Loucy (cell line): ENCODE measurements around the gene CERK.

Experiments
- H2AFZ ChIP-seq: fragments of 200-600 bp; sonication (generic); 2 replicates; pipeline ENCODE4 v1.6.0; 2016; ENCODE audit warnings: antibody characterized with exemption, mild to moderate bottlenecking, low read length, moderate library complexity
- H3F3A ChIP-seq: fragments of 200-600 bp; 2 replicates; pipeline ENCODE4 v1.6.0; 2016; ENCODE audit warnings: antibody characterized with exemption, low read depth, mild to moderate bottlenecking
- H3K27me3 ChIP-seq: fragments of 200-600 bp; sonication (generic); 2 replicates; pipeline ENCODE4 v1.6.1; 2014; ENCODE audit warnings: low read length, mild to moderate bottlenecking; ENCODE audit not compliant: insufficient read depth, poor library complexity, severe bottlenecking
- H3K36me3 ChIP-seq: fragments of 200-600 bp; sonication (generic); 2 replicates; pipeline ENCODE4 v1.6.1; 2016; ENCODE audit warnings: low read length; ENCODE audit not compliant: insufficient read depth
- H3K4me1 ChIP-seq: fragments of 200-600 bp; sonication (generic); 2 replicates; pipeline ENCODE4 v1.5.1; 2014; ENCODE audit warnings: low read length, mild to moderate bottlenecking; ENCODE audit not compliant: insufficient read depth, poor library complexity, severe bottlenecking
- H3K4me2 ChIP-seq: fragments of 200-600 bp; sonication (generic); 2 replicates; pipeline ENCODE4 v1.6.0; 2014; ENCODE audit warnings: antibody characterized with exemption, low read length, low read depth, mild to moderate bottlenecking; ENCODE audit not compliant: poor library complexity, severe bottlenecking
- H3K4me3 ChIP-seq: fragments of 200-600 bp; sonication (generic); 2 replicates; pipeline ENCODE4 v1.5.1; 2014; ENCODE audit warnings: low read length, mild to moderate bottlenecking, mixed read lengths; ENCODE audit not compliant: poor library complexity, severe bottlenecking
- H3K79me2 ChIP-seq: fragments of 200-600 bp; sonication (generic); 2 replicates; pipeline ENCODE4 v1.6.1; 2014; ENCODE audit warnings: low read length; ENCODE audit not compliant: insufficient read depth
- H3K9ac ChIP-seq: fragments of 200-600 bp; sonication (generic); 2 replicates; pipeline ENCODE4 v1.6.0; 2014; ENCODE audit warnings: mild to moderate bottlenecking, low read depth, low read length, moderate library complexity; ENCODE audit not compliant: poor library complexity, severe bottlenecking
- H3K9me2 ChIP-seq: fragments of 200-600 bp; sonication (generic); replicated peaks from 2 replicates; pipeline ENCODE4 v1.6.1; 2016; ENCODE audit warnings: low read depth, low read length, mixed read lengths
- H3K9me3 ChIP-seq: fragments of 200-600 bp; sonication (generic); 2 replicates; pipeline ENCODE4 v1.6.1; 2014; ENCODE audit warnings: mild to moderate bottlenecking, antibody characterized with exemption, low read length, low read depth; ENCODE audit not compliant: insufficient read depth
- H4K20me1 ChIP-seq: fragments of 200-600 bp; sonication (generic); 2 replicates; pipeline ENCODE4 v1.6.0; 2014; ENCODE audit warnings: antibody characterized with exemption, low read length, mild to moderate bottlenecking; ENCODE audit not compliant: insufficient read depth, poor library complexity, severe bottlenecking
- EZH2phosphoT487 ChIP-seq: fragments of 200-600 bp; IDR thresholded peaks from 2 replicates; pipeline ENCODE4 v1.6.1; 2018; ENCODE audit warnings: antibody characterized with exemption, mild to moderate bottlenecking, moderate library complexity, borderline replicate concordance
- TF ChIP-seq, protein P1 (sequence below): fragments of 200-600 bp; sonication (generic); conservative IDR thresholded peaks from 2 replicates; pipeline ENCODE4 v1.5.1; 2014; ENCODE audit warnings: mild to moderate bottlenecking, antibody characterized with exemption, low read length

Gene CERK

DNA sequence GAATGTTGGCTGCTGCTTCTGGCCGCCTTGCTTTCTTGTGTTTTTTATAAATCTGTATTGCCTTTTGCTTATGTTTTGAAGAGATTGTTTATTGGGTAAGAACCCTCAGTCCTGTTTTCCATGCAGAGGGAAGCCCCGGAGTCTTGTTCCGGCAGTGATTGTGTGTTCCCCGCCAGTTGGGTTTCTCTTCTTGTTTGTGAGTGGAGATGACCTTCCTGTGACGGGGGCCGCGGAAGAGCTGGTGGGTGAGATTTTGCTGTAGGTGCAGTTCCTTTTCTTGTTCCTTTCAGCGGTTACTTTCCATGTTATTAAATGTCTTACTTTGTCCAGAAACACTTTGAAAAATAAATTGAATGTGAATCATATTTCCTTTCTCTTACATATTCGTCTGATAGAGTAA lies 32.7 kb upstream of the CERK start:
- Histone ChIP-seq H2AFZ (no peak overlapping the region), H3K4me3 (no peak overlapping the region), H3K36me3 (no peaks in the 10 kb centered on the region), H3K79me2 (peaks cover 77% of the 10 kb centered on the region), H3K27me3 (no peaks in the 10 kb centered on the region), H3K4me1 (no peaks in the 10 kb centered on the region), H3K9me3 (no peaks in the 10 kb centered on the region), H3F3A (no peaks in the 10 kb centered on the region), H3K9me2 (no peaks in the 10 kb centered on the region), H4K20me1 (peaks cover 9% of the 10 kb centered on the region), H3K4me2 (no peak overlapping the region), H3K9ac (no peak overlapping the region)
- TF ChIP-seq EZH2phosphoT487, result no peak
- TF ChIP-seq, protein P1, sequence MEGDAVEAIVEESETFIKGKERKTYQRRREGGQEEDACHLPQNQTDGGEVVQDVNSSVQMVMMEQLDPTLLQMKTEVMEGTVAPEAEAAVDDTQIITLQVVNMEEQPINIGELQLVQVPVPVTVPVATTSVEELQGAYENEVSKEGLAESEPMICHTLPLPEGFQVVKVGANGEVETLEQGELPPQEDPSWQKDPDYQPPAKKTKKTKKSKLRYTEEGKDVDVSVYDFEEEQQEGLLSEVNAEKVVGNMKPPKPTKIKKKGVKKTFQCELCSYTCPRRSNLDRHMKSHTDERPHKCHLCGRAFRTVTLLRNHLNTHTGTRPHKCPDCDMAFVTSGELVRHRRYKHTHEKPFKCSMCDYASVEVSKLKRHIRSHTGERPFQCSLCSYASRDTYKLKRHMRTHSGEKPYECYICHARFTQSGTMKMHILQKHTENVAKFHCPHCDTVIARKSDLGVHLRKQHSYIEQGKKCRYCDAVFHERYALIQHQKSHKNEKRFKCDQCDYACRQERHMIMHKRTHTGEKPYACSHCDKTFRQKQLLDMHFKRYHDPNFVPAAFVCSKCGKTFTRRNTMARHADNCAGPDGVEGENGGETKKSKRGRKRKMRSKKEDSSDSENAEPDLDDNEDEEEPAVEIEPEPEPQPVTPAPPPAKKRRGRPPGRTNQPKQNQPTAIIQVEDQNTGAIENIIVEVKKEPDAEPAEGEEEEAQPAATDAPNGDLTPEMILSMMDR, result no peak

GRCh38 chr22:46770151-46770641 lies 32.1 kb upstream of the CERK start:
- H3K79me2 ChIP-seq, result peaks cover 75% of the 10 kb centered on the region
- no peak overlapping the region for H3K4me2 ChIP-seq
- H3K9ac ChIP-seq, result no peak overlapping the region
- H2AFZ ChIP-seq, result no peak overlapping the region
- no peaks in the 10 kb centered on the region for H3F3A ChIP-seq
- H3K9me2 ChIP-seq, result no peaks in the 10 kb centered on the region
- no peaks in the 10 kb centered on the region for H3K36me3 ChIP-seq
- no peak overlapping the region for H3K4me3 ChIP-seq
- peaks cover 9% of the 10 kb centered on the region for H4K20me1 ChIP-seq
- no peaks in the 10 kb centered on the region for H3K27me3 ChIP-seq
- H3K9me3 ChIP-seq, result no peaks in the 10 kb centered on the region
- TF ChIP-seq, protein P1, result no peak
- no peak for TF ChIP-seq EZH2phosphoT487
- H3K4me1 ChIP-seq, result no peaks in the 10 kb centered on the region

DNA sequence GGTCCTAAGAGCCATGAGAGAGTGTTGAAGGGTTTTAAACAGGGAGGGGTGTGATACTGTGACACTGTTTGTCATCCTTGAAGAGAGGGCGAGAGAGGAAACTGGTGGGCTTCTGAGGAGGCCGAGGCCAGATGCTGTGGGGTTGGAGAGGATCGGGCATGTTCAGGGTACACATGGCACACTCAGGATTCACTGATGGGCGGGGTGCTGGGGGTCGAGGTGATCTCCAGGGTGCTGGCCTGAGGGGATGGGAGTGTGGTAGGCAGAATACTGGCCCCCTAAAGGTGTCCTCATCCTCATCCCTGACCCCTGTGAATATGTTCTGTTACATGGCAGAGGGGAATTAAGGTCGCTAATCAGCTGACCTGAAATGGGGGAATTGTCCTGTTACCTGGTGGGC lies 31.7 kb upstream of the CERK start:
- TF ChIP-seq, protein P1, result no peak
- TF ChIP-seq EZH2phosphoT487, result no peak

More for the DNA sequence above, 31.7 kb upstream of the CERK start:
- no peak overlapping the region for H3K4me3 ChIP-seq
- H3K9ac ChIP-seq, result no peak overlapping the region
- H4K20me1 ChIP-seq, result peaks cover 10% of the 10 kb centered on the region
- H3F3A ChIP-seq, result no peaks in the 10 kb centered on the region
- no peaks in the 10 kb centered on the region for H3K9me2 ChIP-seq
- H3K36me3 ChIP-seq, result no peaks in the 10 kb centered on the region
- H3K79me2 ChIP-seq, result peaks cover 75% of the 10 kb centered on the region
- no peaks in the 10 kb centered on the region for H3K27me3 ChIP-seq
- no peak overlapping the region for H3K4me2 ChIP-seq
- peaks cover 4% of the 10 kb centered on the region for H3K4me1 ChIP-seq
- no peaks in the 10 kb centered on the region for H3K9me3 ChIP-seq
- no peak overlapping the region for H2AFZ ChIP-seq
